ENCODE results near the gene TRAF2.
"Not testable (repeated sequence)": the region's sequence is repeated elsewhere in the genome, so short reads cannot be mapped to it uniquely, and the experiment has no call there.

Gene TRAF2

GRCh38 chr9:136882109-136882946 lies 4.0 kb upstream of the TRAF2 start:
- peak; percentile 82 for DNase-seq

- DNase-seq: not testable (repeated sequence)
These were observed 3.4 kb upstream of the TRAF2 start for GRCh38 chr9:136882947-136883283.

- not testable (repeated sequence) for DNase-seq
These were observed 2.6 kb upstream of the TRAF2 start for GRCh38 chr9:136883670-136884069.

GRCh38 chr9:136886610-136887597 lies 588 bp downstream of the TRAF2 start:
- DNase-seq: no peak

GRCh38 chr9:136888454-136888853 lies 2.1 kb downstream of the TRAF2 start:
- no peak for DNase-seq

GRCh38 chr9:136889858-136890257 lies 3.5 kb downstream of the TRAF2 start:
- no peak for DNase-seq

GRCh38 chr9:136890661-136891060 lies 4.3 kb downstream of the TRAF2 start:
- no peak for DNase-seq

- DNase-seq: no peak
These were observed 9.7 kb downstream of the TRAF2 start for GRCh38 chr9:136896027-136896426.

GRCh38 chr9:136898483-136899100 lies 12.3 kb downstream of the TRAF2 start:
- DNase-seq: no peak

- no peak for DNase-seq
These were observed 12.9 kb downstream of the TRAF2 start for GRCh38 chr9:136899196-136899595.

- DNase-seq: no peak
These were observed 14.2 kb downstream of the TRAF2 start for GRCh38 chr9:136900556-136900955.

GRCh38 chr9:136900988-136901515 lies 14.7 kb downstream of the TRAF2 start:
- DNase-seq: no peak

- peak; percentile 33 for DNase-seq
These were observed 15.4 kb downstream of the TRAF2 start for GRCh38 chr9:136901516-136902258.

GRCh38 chr9:136902259-136902821 lies 16.0 kb downstream of the TRAF2 start:
- peak; percentile 77 for DNase-seq

GRCh38 chr9:136903041-136903554 lies 16.8 kb downstream of the TRAF2 start:
- no peak for DNase-seq

GRCh38 chr9:136906266-136906665 lies 19.9 kb downstream of the TRAF2 start:
- DNase-seq: no peak

GRCh38 chr9:136907011-136907914 lies 20.9 kb downstream of the TRAF2 start:
- DNase-seq: no peak

GRCh38 chr9:136910197-136910900 lies 24.0 kb downstream of the TRAF2 start:
- no peak for DNase-seq

GRCh38 chr9:136910901-136911245 lies 24.6 kb downstream of the TRAF2 start:
- DNase-seq: no peak
